Measurements from ENCODE around the gene KANSL1L.

The KANSL1L gene

DNA sequence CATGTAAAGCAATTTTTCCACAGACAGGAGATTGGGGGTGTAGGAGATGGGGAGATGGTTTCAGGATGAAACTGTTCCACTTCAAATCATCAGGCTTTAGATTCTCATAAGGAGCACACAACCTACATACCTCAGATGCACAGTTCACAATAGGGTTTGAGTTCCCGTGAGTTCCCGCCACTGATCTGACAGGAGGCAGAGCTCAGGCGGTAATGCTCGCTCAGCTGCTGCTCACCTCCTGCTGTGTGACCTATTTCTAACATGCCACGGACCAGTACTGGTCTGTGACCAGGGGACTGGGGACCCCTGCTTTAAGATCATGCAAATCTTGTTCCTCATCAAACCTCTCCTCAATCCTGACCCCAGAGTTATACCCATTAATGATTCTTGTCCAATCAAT is 98.7 kb downstream of the KANSL1L start:
- CTCF ChIA-PET: interaction anchor here (1.0 to 3.0 kb wide), 5 partner anchors 10 to 126 kb away, joined by 3 to 20 read pairs (median 9); no protein-coding TSS in a partner anchor
- POLR2A ChIA-PET: no interaction called here
- DNase-seq (ENCODE audit: low read depth, low spot score): no peak

DNA sequence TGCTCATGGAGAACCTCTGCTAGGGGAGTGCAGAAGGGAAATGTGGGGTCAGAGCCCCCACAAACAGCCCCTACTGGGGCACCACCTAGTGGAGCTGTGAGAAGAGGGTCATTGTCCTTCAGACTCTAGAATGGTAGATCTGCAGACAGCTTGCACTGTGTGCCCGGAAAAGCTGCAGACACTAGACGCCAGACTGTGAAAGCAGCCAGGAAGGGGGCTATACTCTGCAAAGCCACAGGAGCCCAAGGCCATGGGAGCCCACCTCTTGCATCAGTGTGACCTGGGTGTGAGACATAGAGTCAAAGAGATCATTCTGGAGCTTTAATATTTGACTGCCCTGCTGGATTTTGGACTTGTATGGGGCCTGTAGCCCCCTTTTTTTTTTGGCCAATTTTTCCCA is 107.9 kb downstream of the KANSL1L start:
- CTCF ChIA-PET: interaction anchor here (1.9 kb wide), 1 partner anchor 132 kb away, joined by 9 read pairs; no protein-coding TSS in a partner anchor
- TF ChIP-seq, protein P1, sequence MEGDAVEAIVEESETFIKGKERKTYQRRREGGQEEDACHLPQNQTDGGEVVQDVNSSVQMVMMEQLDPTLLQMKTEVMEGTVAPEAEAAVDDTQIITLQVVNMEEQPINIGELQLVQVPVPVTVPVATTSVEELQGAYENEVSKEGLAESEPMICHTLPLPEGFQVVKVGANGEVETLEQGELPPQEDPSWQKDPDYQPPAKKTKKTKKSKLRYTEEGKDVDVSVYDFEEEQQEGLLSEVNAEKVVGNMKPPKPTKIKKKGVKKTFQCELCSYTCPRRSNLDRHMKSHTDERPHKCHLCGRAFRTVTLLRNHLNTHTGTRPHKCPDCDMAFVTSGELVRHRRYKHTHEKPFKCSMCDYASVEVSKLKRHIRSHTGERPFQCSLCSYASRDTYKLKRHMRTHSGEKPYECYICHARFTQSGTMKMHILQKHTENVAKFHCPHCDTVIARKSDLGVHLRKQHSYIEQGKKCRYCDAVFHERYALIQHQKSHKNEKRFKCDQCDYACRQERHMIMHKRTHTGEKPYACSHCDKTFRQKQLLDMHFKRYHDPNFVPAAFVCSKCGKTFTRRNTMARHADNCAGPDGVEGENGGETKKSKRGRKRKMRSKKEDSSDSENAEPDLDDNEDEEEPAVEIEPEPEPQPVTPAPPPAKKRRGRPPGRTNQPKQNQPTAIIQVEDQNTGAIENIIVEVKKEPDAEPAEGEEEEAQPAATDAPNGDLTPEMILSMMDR (IDR thresholded peaks at IDR 0.05; ENCODE audit: insufficient read depth, low read length, missing control alignments): no peak
- POLR2A ChIA-PET: no interaction called here
- no peak for DNase-seq (ENCODE audit: low read depth, low spot score)
- H3K4me3 ChIP-seq (ENCODE audit: low read depth, low read length): no peak overlapping the region

More for the DNA sequence above, 98.7 kb downstream of the KANSL1L start:
- TF ChIP-seq, protein P1 (IDR thresholded peaks at IDR 0.05; ENCODE audit: insufficient read depth, low read length, missing control alignments): no peak
- no peak overlapping the region for H3K4me3 ChIP-seq (ENCODE audit: low read depth, low read length)

DNA sequence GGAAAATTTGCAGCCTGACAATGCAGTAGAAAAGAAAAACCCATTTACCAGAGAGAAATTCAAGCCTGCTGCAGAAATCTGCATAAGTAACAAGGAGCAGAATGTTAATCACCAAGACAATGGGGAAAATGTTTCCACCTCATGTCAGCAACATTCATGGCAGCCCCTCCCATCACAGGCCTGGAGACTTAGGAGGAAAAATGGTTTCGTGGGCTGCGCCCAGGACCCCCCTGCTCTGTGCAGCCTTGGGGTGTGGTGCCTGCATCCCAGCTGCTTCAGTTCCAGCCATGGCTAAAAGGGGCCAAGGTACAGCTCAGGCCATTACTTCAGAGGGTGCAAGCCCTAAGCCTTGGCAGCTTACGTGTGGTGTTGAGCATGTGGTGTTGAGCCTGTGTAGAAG is 115.4 kb downstream of the KANSL1L start:
- TF ChIP-seq, protein P1 (IDR thresholded peaks at IDR 0.05; ENCODE audit: insufficient read depth, low read length, missing control alignments): no peak
- ChIA-PET CTCF (no interaction called here), POLR2A (no interaction called here)
- H3K4me3 ChIP-seq (ENCODE audit: low read depth, low read length): no peak overlapping the region
- no peak for DNase-seq (ENCODE audit: low read depth, low spot score)

DNA sequence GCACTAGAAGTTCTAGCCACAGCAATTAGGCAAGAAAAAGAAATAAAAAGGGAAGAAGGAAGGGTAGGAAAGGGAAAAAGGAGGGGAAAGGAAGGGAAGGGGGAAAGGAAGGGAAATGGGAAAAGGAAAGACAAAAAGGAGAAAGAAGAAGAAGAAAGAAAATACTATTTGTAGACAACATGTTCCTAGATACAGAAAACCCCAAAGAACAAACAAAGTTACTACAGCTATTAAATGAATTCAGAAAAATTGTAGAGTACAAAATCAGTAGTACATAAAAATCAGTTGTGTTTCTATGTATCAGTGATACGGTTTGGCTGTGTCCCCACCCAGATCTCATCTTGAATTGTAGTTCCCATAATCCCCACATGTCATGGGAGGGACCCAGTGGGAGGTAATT is 116.5 kb downstream of the KANSL1L start:
- no peak overlapping the region for H3K4me3 ChIP-seq (ENCODE audit: low read depth, low read length)

GRCh38 chr2:210050885-210051284 is 120.3 kb downstream of the KANSL1L start:
- no peak for DNase-seq (ENCODE audit: low read depth, low spot score)
- no peak overlapping the region for H3K4me3 ChIP-seq (ENCODE audit: low read depth, low read length)
- TF ChIP-seq, protein P1 (IDR thresholded peaks at IDR 0.05; ENCODE audit: insufficient read depth, low read length, missing control alignments): no peak
- ChIA-PET CTCF (interaction anchor here (1.4 kb wide), 1 partner anchor 40 kb away, joined by 3 read pairs; no protein-coding TSS in a partner anchor), POLR2A (no interaction called here)

More for the DNA sequence above, 116.5 kb downstream of the KANSL1L start:
- DNase-seq (ENCODE audit: low read depth, low spot score): no peak
- CTCF ChIA-PET: interaction anchor here (1.2 kb wide), 1 partner anchor 140 kb away, joined by 3 read pairs; no protein-coding TSS in a partner anchor
- TF ChIP-seq, protein P1 (IDR thresholded peaks at IDR 0.05; ENCODE audit: insufficient read depth, low read length, missing control alignments): no peak
- POLR2A ChIA-PET: no interaction called here

DNA sequence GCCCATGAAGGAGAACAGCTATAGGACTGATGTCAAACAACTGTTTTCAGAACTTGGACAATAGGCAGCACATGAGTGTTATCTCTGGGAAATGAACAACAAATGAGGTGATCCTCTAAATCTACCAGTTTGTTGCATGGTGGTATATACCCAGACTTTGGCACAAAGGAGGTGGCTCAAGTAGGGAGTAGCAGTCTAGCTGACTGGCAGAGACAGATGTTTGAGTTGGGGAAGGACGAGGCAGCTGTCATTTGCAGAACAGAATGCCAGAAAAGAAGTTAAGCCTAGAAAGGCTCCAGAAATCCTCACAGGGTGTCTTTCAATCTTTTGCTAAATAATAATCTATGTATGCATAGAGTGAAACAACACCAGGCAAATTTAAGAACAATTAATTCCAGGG is 121.4 kb downstream of the KANSL1L start:
- POLR2A ChIA-PET: interaction anchor here (0.6 kb wide), 1 partner anchor 125 kb away, joined by 4 read pairs; no protein-coding TSS in a partner anchor
- TF ChIP-seq, protein P1 (IDR thresholded peaks at IDR 0.05; ENCODE audit: insufficient read depth, low read length, missing control alignments): no peak
- H3K4me3 ChIP-seq (ENCODE audit: low read depth, low read length): no peak overlapping the region
- CTCF ChIA-PET: interaction anchor here (0.9 to 1.4 kb wide), 2 partner anchors 41 to 146 kb away, joined by 3 read pairs; no protein-coding TSS in a partner anchor
- DNase-seq (ENCODE audit: low read depth, low spot score): no peak

Data from AG04449 (cell line).